ENCODE data around the gene CD1D. TPM values are rescaled to one million over a fixed set of nuclear protein-coding genes. Genes with fewer than 3 reads are reported as not detected.

Gene CD1D
- total RNA-seq, 3 donors from 2014 or later: not detected

Other genes with a start within 250 kb of the CD1D start
- under 1 TPM; 0.15 to 0.29 (median 0.16) TPM for gene KIRREL1, start 187.2 kb upstream of the CD1D start, total RNA-seq
- not detected for gene CD1A, start 73.5 kb downstream of the CD1D start, total RNA-seq
- under 1 TPM; 0.35 to 0.61 (median 0.49) TPM for gene CD1C, start 109.0 kb downstream of the CD1D start, total RNA-seq
- gene CD1B, start 150.6 kb downstream of the CD1D start, total RNA-seq: not detected
- not detected for gene CD1E, start 173.0 kb downstream of the CD1D start, total RNA-seq
- not detected for gene OR10T2, start 218.6 kb downstream of the CD1D start, total RNA-seq
- gene OR10K2, start 245.3 kb downstream of the CD1D start, total RNA-seq: not detected